Right lobe of liver (tissue), 4 donors: ENCODE data around the gene LRRC8E.

Experiments used
- CTCF ChIP-seq, 4 donors: fragments of 200-600 bp in 3 of 4; fragments of 450-650 bp in 1 of 4; IDR thresholded peaks; one replicate each; pipeline versions ENCODE4 v1.5.1 to v1.8.0; 2016 to 2022; ENCODE audit warnings: antibody characterized with exemption in 4 of 4, mild to moderate bottlenecking in 2 of 4
- POLR2A ChIP-seq: fragments of 450-650 bp; IDR thresholded peaks from one replicate; pipeline ENCODE4 v1.6.1; 2017; ENCODE audit warnings: antibody characterized with exemption, mild to moderate bottlenecking
- donor health status: DM: no; HTN: no; CAD: no.
- donor health status: DM: no; HTN: no; CAD: no.
- donor health status: DM: no; HTN: yes; CAD: no.

DNA sequence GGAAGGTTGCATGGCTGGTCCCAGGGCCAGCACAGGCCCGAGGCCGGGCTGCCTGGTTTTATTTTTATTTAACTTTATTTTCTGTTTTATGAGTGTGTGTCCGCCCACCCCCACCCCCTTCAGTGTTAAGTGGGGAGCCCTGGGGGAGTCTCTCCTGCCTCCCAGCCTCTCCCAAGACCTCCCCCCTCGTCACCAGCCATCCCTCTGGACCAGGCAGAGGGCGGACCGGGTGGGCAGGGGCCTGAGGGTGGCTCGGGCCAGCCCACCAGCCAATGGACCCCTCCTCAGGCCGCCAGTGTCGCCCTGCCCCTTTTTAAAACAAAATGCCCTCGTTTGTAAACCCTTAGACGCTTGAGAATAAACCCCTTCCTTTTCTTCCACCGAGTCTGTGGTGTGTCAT lies 25.8 kb downstream of the LRRC8E start:
- TF ChIP-seq CTCF (IDR thresholded peaks at IDR 0.05) (no peak), POLR2A (no peak)
